GOT3 (cell line): Measurements from ENCODE around the gene PELO.
A peak's percentile ranks its signal among the peaks of the same experiment; 100 is the strongest.

ENCODE experiments used
- DNase-seq: peaks from one replicate; lab custom pipeline; 2025; ENCODE audit warnings: mixed read lengths; lab: John Stamatoyannopoulos, UW

The PELO gene

DNA sequence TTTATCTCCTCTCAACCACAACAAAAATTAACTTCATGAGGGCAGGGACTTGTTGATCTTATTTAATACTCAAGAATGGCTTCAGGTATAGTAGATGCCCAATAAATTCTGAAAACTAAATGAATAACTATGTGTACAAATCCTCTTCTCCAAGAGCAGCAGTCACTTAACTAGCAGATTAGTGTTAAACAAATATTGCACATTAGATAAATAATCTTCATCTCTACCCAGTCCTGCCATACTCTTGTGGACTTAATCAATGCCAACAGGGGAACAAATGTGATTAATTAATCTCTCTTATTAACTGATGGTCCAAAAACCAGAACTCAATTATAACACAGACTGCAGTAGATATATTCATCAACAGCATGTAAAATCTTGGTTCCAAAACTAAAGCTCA, 15.0 kb upstream of the PELO start:
- no peak for DNase-seq

DNA sequence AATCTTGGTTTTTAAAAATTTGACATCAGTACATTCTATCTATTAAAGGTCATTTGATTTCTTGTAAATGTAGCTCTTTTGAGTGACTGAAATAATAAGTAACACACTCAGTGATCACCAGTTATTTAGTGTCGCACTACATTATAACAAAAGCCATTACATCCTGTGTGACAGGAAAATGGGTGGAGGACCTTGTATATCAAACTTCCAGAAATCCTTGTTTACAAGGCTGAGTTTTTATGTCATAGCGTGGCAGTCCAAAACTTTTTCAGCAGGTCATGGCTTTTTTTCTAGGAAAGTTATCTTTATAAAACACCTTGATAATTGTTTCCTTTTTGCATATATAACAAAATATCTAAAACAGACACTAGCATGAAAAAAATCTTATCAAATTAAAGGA, 14.4 kb upstream of the PELO start:
- no peak for DNase-seq

DNA sequence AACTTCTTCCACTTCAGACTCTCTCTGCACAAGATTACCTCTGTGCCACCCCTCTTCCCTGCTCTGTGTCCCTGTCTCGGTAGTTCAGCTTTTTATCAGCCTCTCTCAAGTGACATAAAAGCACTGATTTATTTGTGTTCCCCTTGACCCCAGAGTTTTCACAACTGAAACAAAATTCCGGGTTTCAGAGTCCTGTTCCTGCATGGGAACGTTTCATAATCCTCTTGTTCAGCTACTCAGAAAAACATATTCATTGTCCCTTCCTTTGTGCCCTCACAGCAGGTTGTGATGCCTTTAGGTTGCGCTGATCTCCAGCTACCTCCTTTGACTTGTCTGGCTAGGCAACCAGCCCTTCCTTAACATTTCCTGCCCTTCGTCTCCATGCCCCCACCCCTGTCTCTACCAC, 13.7 kb upstream of the PELO start:
- no peak for DNase-seq

DNA sequence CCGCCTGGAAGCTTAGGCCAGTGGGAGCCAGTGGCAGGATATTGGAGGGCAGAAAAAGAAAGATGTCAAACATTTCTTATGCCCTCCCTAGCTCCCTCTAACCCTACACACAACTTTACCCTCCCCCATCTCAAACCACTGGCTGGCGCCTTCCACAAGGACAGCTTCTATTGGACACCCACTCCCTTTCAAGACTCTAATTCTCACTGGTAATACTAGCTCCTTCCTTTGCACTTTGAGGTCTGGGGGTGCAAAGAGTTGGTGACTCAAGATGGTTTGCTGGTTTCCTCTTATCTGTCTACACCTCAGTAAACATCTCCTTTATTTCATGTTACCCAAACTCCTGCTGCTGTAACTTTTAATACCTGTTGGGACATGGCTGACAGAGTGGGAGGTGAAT, 11.6 kb upstream of the PELO start:
- DNase-seq, result no peak

DNA sequence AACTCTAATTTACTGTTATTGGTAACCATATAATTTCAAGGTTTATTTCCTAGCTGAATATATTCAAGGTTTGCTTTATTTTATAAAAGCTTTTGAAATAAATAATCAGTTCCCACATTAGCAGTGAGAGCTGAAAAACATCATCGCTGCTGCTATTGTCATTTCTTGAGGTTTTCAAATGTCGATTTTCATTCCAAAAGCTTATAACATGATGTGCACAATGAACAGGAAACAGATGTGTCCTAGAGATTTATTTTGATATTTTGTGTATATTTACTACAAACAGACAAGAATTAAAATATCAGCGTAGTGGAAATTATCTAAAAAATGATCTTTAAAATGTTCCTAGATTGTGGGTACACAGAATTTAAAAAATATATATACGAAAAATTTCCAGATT, 10.5 kb upstream of the PELO start:
- no peak for DNase-seq

DNA sequence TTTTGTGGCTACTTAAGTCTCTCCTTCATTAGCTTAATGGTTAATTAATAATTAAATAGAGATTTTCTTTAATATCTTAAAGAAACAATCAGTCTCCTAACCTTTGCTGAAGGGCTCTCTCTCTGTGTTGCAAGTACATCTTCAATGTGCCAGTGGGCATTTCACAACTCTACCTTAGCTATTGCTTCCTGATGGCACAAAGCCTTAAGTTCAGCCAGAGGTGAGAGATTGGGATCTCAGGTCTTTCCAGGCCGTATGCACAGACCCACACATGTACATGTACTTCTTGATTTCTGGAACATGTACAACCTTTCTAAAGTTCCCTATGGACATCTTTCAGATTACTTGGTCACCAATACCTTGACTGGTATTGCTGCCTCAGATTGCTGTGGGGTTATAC, 8.9 kb upstream of the PELO start:
- no peak for DNase-seq

DNA sequence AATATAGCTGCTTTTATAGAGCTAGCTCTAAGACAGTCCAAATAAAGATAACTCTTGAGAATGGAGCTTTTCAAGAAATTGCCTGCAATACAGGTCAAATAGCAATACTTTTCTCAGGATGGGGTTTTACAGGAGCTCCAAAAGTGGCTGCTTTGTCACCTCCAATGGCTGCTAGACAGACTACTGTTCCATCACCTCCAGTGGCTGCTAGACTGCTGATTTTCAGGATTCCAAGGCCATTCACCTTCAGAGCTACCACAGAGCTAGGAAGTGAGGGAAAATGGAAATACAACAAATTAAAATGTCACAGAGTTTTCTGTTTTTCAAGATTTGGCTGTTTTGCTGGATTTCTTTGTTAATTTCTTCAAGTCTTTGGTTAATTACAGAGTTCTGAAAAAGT, 8.5 kb upstream of the PELO start:
- no peak for DNase-seq

DNA sequence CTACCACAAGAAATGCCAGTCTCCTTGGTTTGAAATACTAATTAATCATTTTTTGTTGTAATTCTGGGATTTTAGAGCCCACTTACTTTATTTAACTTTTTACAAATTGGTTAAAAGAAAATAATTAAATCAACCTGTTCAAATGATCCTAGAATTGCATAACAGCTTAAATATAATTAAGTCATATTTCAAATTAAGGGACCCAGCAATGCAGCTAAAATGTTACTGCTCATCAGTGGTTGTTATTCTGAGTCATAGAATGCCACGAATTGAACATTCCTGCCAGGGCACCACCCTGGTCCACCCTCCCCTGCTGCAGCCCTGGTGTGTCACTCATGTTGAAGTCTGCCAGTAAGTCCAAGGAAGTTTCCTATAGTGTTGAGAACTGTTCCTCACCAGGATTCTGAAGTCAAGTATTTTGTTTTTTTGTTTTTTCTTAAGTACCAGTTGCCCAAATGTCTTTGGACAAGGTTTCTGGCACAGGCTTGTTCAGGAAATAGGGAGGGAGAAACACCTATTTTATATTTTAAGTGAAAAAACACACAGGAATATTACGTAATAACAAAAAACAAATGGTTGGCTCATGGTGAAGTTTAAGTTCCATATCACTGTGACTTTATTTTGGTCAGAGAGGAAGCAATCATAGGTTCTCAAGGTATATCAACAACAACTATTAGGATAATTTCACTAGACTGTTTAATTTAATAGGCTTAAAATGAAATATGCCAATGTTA, 4.3 kb upstream of the PELO start:
- no peak for DNase-seq

DNA sequence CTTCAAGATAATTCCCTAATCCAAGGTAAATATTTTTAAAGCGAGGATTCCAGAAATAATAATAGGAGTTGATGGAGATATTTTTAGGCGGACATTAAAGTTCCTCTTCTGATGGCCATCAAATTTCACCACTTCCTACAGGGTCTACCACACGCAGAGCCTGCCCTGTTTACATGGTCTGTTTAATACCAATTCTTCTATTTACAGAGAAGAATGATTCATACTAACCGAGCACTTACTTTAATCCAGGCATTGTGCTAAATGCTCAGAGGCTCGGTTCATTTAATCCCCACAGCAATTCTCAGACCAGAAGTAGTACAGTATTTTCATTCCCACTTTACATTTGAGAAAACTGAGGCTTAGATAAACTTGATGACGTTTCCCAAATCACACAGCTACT, 3.0 kb upstream of the PELO start:
- no peak for DNase-seq

DNA sequence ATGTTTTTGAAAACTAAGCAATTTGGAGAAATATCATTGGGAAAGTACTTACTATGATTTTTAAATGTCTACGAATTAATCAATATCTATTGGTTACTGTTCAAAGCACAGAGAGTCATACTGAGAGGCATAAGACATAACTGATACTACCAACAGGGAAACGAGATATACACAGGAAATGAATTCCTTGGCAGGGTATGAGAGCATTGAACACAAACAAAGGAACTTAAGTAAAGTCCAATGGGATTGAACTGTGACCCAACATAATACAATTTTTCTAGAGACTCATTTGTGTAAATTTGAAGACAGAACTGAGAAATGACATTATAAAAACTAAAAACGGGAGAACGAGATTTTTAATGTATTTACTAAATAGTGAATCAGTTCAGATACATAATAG, 1.3 kb upstream of the PELO start:
- no peak for DNase-seq

DNA sequence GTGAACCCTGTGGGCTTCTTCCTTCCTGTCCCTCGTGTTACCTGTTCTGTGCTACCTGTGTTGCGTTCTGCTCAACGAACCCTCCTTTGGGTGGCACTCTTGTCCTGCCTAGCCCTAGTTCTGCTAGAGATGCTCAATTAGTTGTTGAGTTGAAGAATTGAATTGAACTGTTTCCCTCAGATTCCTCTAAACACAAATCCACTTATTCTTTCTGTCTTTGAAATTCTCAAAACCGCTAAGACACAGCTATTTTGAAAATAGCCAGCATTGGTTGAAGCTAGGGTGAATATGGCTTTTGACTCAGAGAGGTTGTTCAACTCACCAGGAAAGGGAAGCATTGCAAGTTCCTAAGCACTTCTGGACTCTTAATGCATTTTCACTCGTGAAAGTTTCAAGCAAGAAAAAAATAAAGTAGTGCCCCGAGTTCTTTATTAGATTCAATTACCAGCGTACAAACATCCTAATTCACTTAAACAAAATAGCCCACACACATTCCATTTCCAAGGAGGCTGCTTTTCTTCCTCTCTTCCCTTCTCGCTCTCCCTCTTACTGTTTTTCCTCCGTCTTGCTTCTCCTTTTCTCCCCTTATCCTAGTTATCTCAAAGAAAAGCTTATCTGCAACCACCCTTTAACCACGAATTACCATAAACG, 642 bp upstream of the PELO start:
- no peak for DNase-seq

DNA sequence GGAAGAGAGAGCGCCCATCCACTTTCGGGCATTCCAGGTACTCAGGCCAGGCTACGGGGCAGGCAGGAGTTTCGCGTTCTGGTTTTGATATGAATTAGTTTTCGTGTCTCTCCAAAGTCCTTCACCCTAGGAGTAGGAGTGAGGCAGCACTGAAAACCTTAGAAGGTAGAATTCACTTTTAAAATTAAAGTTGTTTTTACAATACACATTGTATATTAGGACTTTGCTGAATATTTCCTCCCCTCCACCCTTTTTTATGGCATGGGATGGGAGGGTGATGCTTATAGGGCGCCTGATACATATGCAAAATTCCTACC, 747 bp downstream of the PELO start:
- DNase-seq, result no peak

DNA sequence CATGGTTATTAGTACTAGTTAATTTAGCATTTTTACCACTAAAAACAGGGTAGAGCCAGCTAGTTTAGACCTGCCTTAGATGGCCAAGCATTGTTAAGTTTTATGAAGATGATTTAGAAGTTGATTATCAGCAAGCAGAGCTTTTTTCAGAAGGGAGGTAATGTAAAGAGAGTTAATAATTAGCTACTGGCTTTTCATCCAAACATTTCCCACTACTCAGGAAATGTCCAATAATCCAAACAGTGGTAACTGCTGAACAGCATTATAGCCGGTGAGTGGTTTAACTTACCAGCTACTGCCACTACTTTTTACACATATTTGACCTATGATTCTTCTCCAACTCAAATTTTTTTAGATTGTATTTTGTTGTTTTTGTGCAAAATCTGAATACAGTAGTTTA, 1.7 kb downstream of the PELO start:
- DNase-seq, result no peak

DNA sequence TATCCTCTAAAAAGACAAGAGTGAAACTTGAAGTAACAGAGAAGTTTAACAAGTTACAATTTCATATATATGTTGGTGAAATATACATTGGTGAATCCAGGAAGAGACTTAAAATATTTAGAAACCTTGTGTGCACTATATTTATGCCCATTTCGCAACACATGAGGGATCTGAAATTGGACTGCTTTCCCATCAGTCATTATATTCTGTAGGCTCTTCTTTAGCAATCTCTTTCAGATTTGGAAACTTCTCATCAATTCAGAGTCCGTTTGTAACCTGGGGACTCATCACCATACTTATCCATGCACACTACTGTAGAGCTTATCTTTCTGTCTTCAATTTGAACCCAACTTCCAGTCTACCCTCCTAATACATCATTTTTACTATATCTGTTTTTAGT, 2.1 kb downstream of the PELO start:
- no peak for DNase-seq

DNA sequence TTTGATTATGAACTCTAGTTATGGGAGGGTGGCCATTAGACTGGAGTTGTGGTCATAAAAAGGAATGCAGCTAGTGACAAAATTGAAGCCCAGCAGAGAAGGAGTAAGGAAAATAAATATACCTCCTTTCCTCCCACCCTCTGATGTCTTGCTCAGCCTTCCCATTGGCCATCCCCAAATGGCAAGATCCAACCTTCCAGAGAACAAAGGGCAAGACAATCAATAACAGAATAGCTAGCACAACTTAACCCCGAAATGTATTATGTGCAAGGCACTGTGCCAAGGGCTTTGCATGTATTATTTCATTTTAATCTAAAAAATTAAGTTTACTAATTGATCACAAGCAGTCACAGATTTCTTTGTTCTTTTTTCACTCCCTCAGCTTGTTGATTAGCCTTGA, 3.6 kb downstream of the PELO start:
- DNase-seq, result no peak

DNA sequence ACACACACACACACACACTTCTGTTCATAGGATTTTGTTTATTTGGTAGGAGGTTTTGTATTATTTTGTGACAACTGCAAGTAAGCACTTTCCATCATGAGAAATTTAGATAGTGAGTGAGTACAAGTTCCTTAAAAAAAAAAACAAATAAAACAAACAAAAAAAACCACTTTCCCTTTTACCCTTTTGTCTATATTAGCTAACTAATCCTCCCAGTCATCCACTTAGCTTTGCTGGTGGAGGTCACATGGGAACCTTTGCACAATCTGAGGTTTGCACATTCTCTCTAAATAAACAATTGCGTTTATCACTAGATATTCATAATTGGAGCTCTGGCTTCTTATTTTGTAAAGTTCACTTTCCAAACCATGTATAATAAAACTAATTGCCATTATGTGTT, 6.8 kb downstream of the PELO start:
- DNase-seq, result no peak

DNA sequence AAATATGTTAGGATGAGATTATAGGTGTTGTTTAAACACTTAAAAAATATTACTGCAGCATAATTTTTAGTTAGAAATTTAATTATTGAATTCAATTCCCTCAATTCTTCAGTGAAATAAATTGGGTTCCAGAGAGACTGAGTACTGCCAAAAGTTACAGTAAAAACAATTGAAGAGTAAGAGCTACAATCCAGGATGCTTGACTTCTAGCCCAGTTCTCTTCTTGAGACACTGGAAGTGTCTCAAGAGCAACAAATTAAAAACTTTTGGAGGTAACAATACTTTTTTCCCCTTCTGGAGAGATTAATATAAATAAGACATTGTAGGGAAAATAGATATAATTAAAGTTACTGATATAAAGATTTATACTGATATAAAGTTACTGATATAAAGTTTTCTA, 8.3 kb downstream of the PELO start:
- no peak for DNase-seq

DNA sequence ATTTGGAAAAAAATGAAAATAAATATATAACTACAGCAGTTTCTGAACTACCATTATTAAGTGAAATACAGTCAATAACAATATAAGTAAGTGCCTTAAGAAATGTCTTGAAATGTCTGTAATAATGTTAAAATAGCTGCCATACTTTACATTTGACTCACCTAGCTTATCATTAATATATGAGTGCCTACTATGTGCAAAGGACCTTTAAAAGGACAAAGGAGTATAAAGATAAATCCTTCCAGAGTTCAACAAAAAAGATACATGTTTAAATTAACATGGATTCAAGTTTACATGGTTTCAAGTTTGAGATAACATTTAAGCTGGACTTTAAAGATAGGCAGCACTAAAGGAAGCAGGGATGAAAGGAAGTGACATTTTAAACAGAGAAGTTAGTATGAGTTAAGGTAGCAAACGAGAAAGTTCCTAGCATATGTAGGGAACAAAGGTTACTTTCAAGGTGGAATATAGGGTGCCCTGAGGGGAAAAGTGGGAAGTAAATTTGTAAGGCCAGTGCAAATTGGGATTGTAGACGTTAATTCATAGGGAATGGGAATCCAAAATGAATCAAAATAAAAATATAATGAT, 8.9 kb downstream of the PELO start:
- DNase-seq, result no peak

DNA sequence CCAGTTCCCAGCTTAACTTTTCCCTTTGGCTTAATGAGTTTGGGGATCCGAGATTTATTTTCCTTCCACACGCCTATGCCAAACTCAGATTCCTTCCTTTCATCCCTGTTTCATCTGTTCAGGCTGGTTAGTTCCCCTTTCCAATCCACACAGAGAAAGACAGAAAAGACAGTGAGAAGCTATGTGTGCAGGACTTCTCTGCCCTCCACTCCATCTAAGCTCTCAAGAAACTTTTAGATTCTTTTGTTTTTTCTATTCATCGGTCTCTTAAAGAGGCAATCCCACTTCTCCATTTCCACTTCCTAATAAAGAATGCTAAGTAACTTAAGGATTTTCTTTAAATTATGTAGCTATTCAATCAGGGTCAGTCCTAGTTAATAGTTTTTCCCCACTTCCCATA, 11.2 kb downstream of the PELO start:
- DNase-seq, result no peak

DNA sequence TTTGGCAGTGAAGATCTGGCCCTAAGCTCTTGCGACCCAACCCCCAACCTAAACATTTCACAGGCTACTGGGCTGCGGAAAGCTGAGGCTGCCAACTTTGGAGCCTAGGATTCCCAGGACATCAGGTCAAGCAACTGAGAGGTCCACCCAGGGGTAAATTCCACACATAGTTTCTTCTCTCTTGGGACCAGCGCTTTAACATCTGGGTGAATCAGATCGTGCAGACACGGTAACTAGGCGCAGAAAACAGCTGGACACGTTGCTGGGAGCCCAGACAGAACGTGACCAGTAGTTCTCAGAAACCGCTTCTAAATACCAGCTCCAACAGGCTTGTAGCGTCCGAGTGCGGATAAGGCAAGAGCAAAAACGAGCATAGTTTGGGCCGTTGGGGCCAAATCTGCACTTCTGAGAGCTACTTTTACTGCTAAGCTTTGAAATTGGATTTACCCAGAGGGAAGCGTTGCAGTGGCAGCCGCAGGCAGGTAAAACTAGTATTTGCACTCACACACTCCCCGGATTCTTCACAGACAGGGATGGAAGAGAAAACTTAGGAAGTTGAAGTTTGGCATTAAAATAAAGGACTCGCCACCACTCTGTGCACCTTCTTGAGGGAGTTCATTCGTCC, 11.8 kb downstream of the PELO start:
- no peak for DNase-seq

DNA sequence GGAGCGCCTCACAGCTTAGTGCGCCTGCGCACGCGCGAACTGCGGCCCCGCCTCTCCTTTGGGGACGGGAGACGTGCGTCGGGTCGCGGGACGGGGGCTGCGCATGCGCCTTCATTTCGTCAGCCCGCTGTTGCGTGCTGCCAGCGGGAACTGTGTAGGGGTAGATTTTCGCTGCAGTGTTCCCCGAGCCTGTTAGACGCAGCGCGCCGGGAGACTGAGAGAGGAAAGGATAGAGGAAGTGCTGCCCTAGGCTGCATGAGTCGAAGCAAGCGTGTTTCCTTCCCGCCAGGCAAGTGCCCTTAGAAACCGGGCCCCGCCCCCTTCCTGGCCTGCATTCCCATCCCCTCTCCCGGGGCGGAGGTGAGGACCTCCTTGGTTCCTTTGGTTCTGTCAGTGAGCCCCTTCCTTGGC, 12.3 kb downstream of the PELO start:
- peak; percentile 76 for DNase-seq

DNA sequence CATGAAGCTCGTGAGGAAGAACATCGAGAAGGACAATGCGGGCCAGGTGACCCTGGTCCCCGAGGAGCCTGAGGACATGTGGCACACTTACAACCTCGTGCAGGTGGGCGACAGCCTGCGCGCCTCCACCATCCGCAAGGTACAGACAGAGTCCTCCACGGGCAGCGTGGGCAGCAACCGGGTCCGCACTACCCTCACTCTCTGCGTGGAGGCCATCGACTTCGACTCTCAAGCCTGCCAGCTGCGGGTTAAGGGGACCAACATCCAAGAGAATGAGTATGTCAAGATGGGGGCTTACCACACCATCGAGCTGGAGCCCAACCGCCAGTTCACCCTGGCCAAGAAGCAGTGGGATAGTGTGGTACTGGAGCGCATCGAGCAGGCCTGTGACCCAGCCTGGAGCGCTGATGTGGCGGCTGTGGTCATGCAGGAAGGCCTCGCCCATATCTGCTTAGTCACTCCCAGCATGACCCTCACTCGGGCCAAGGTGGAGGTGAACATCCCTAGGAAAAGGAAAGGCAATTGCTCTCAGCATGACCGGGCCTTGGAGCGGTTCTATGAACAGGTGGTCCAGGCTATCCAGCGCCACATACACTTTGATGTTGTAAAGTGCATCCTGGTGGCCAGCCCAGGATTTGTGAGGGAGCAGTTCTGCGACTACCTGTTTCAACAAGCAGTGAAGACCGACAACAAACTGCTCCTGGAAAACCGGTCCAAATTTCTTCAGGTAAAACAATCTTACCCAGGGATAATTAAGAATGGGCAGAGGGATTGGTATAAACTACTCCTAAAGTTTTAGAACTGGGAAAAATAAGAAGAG, 12.9 kb downstream of the PELO start:
- peak; percentile 39 for DNase-seq

DNA sequence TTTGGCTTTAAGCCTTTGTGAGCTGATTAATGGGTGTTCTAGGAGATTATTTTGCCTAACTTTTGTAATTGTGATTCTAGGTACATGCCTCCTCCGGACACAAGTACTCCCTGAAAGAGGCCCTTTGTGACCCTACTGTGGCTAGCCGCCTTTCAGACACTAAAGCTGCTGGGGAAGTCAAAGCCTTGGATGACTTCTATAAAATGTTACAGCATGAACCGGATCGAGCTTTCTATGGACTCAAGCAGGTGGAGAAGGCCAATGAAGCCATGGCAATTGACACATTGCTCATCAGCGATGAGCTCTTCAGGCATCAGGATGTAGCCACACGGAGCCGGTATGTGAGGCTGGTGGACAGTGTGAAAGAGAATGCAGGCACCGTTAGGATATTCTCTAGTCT, 13.6 kb downstream of the PELO start:
- no peak for DNase-seq
